Activated CD4-positive, alpha-beta T cell treated with anti-CD3 and anti-CD28 coated beads, Interleukin-2, amount 10 ng/mL, durations not matched to agents 7 days and 5 days (primary cell): ENCODE data around the gene DISP2. TPM values are rescaled to one million over a fixed set of nuclear protein-coding genes. Genes with fewer than 3 reads are reported as not detected.

Source experiments
- CTCF ChIA-PET: fragments of 350-600 bp; sonication (Branson Sonifier 250); formaldehyde crosslinking; loops from one replicate; lab custom pipeline; 2021; ENCODE audit warnings: antibody characterized with exemption; lab: Charles Lee
- POLR2A ChIA-PET: fragments of 350-600 bp; sonication (Branson Sonifier 250); formaldehyde crosslinking; loops from one replicate; lab custom pipeline; 2021; ENCODE audit warnings: antibody characterized with exemption; lab: Charles Lee
- DNase-seq: peaks from one replicate; pipeline ENCODE4 v3.0.0-alpha.2; 2020
- H3K27ac Mint-ChIP-seq: one replicate; pipeline ENCODE4 v1.8.0; 2021; ENCODE audit warnings: mild to moderate bottlenecking, moderate library complexity, mixed read lengths
- H3K27me3 Mint-ChIP-seq: one replicate; pipeline ENCODE4 v1.8.0; 2021; ENCODE audit warnings: mixed read lengths
- H3K36me3 Mint-ChIP-seq: one replicate; pipeline ENCODE4 v1.8.0; 2021; ENCODE audit warnings: low read depth, mixed read lengths
- H3K4me1 Mint-ChIP-seq: one replicate; pipeline ENCODE4 v1.8.0; 2021; ENCODE audit warnings: mixed read lengths
- H3K4me3 Mint-ChIP-seq: one replicate; pipeline ENCODE4 v1.8.0; 2021; ENCODE audit warnings: mild to moderate bottlenecking, moderate library complexity, mixed read lengths
- H3K9me3 Mint-ChIP-seq: one replicate; pipeline ENCODE4 v1.8.0; 2021; ENCODE audit warnings: mixed read lengths
- total RNA-seq, 2 experiments: library from RNA; stranded (reverse); gene quantifications; one replicate each; pipeline ENCODE4 v1.2.3, GENCODE V29; 2021

Gene DISP2
- total RNA-seq, 2 experiments from 2014 or later = 0.60 to 1.4 TPM

GRCh38 chr15:40416056-40416455 lies 58.0 kb downstream of the DISP2 start:
- Mint-ChIP-seq H3K9me3 (no peaks in the 10 kb centered on the region), H3K27ac (no peak overlapping the region), H3K36me3 (peaks cover 26% of the 10 kb centered on the region), H3K4me1 (no peaks in the 10 kb centered on the region), H3K27me3 (no peaks in the 10 kb centered on the region), H3K4me3 (no peak overlapping the region)
- ChIA-PET CTCF (interaction anchor here (0.9 to 2.2 kb wide), 3 partner anchors 48 to 108 kb away, joined by 3 to 7 read pairs (median 5); partner anchors contain the start of gene PLCB2), POLR2A (no interaction called here)
- no peak for DNase-seq

DNA sequence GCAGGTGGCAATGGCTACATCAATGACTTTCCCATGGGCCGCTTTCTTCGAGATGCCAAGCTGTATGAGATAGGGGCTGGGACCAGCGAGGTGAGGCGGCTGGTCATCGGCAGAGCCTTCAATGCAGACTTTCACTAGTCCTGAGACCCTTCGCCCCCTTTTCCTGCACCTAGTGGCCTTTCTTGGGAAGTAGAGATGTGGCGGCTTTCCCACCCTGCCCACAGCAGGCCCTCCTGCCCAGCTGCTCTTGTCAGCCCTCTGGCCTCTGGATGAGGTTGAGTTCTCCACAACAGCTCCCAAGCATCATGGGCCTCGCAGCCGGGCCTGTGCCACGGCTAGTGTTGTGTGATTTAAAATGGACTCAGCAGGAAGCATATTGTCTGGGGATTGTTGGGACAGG lies 60.1 kb downstream of the DISP2 start:
- POLR2A ChIA-PET = no interaction called here
- DNase-seq = no peak

GRCh38 chr15:40420071-40420713 lies 62.2 kb downstream of the DISP2 start:
- CTCF ChIA-PET = interaction anchor here (1.0 to 3.9 kb wide), 3 partner anchors 13 to 76 kb away, joined by 3 to 33 read pairs (median 6); no protein-coding TSS in a partner anchor
- Mint-ChIP-seq H3K9me3 (no peaks in the 10 kb centered on the region), H3K4me1 (peaks cover 2% of the 10 kb centered on the region), H3K4me3 (no peak overlapping the region), H3K27ac (no peak overlapping the region), H3K36me3 (peaks cover 10% of the 10 kb centered on the region), H3K27me3 (no peaks in the 10 kb centered on the region)
- POLR2A ChIA-PET = no interaction called here
- no peak for DNase-seq

More for the DNA sequence above, 60.1 kb downstream of the DISP2 start:
- Mint-ChIP-seq H3K27ac (peak overlapping the region; percentile 7), H3K9me3 (no peaks in the 10 kb centered on the region), H3K4me1 (peaks cover 2% of the 10 kb centered on the region), H3K27me3 (no peaks in the 10 kb centered on the region), H3K4me3 (no peak overlapping the region), H3K36me3 (peaks cover 18% of the 10 kb centered on the region)
- CTCF ChIA-PET = interaction anchor here (0.8 to 2.1 kb wide), 4 partner anchors 11 to 54 kb away, joined by 3 to 7 read pairs (median 3); no protein-coding TSS in a partner anchor

DNA sequence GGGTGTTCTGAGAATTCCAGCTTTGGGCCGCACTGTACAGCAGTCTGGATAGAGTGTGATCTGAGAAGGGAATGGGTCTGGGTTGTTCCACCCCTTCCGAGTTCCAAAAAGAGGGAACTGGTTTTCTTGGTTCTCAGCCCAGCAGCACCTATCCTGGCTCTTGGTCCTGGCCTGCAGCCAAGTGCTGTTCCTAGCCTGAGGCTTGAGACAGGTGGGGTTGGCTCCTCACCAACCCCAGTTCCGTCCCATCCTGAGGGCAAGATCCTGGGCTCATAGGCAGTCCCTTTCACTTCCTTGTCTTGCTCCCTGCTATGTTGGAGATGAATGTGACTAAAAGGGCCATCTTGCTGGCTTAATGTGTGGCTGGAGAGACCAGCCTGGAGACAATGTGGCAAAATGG lies 62.8 kb downstream of the DISP2 start:
- no peaks in the 10 kb centered on the region for H3K27me3 Mint-ChIP-seq
- H3K27ac Mint-ChIP-seq = no peak overlapping the region
- ChIA-PET CTCF (interaction anchor here (1.0 to 3.9 kb wide), 10 partner anchors 13 to 113 kb away, joined by 3 to 33 read pairs (median 7); partner anchors contain the start of genes CCDC9B and PLCB2), POLR2A (no interaction called here)
- H3K4me3 Mint-ChIP-seq = no peak overlapping the region
- peaks cover 6% of the 10 kb centered on the region for H3K36me3 Mint-ChIP-seq
- DNase-seq = no peak
- H3K9me3 Mint-ChIP-seq = no peaks in the 10 kb centered on the region
- H3K4me1 Mint-ChIP-seq = peaks cover 2% of the 10 kb centered on the region

DNA sequence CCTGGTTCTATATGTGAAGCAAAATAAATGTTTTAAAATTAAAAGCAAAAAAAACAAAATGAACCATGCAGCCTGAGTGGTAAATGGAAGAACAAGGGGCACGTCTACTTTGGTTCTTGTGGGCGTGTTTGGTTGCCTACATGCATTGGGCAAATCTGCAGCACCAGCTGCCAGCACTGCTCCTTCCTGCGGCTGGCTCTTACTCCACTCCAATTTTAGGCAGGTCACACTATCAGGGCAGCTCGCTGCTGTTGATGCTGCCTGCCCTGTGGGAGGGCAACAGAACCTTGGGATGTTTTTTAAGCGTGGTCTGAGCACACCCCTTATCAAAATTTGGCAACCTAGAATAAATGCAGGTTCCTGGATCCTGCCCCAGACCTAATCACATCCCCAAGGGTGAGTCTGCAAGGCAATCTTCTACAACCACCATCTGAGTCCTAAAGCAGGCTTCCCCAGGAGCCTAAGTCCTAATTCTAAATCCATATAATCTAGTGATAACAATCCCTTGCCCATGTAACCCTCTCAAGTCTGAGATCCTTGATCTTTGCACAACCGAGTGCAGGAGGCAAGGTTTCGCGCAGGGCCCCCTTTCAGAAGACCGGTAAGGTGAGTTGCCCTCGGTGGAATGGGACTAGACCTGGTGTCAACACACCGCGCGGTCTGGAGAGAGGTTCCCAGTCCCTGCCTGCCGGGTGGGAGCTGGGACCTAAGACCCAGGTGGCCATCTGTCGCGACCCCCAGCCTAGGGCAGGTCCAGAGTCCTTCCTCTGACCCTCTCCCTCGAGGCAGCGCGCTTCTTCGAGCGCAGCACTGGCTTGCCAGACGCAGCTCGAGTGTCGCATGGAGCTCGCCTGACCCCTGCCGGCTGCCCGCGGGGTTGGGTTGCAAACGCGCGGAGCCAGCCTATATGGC lies 63.5 kb downstream of the DISP2 start:
- H3K4me3 Mint-ChIP-seq = no peak overlapping the region
- H3K36me3 Mint-ChIP-seq = peaks cover 6% of the 10 kb centered on the region
- H3K27ac Mint-ChIP-seq = no peak overlapping the region
- POLR2A ChIA-PET = no interaction called here
- H3K9me3 Mint-ChIP-seq = no peaks in the 10 kb centered on the region
- no peaks in the 10 kb centered on the region for H3K27me3 Mint-ChIP-seq
- DNase-seq = peak; percentile 81
- H3K4me1 Mint-ChIP-seq = peaks cover 2% of the 10 kb centered on the region
- CTCF ChIA-PET = interaction anchor here (0.6 to 3.9 kb wide), 41 partner anchors 8 to 178 kb away, joined by 3 to 33 read pairs (median 4); partner anchors contain the start of genes CCDC9B, INAFM2, IVD and PHGR1

GRCh38 chr15:40424483-40425115 lies 66.6 kb downstream of the DISP2 start:
- POLR2A ChIA-PET = no interaction called here
- CTCF ChIA-PET = interaction anchor here (0.9 to 3.4 kb wide), 4 partner anchors 19 to 87 kb away, joined by 3 to 18 read pairs (median 3); no protein-coding TSS in a partner anchor
- H3K4me1 Mint-ChIP-seq = peaks cover 2% of the 10 kb centered on the region
- no peak overlapping the region for H3K27ac Mint-ChIP-seq
- no peak overlapping the region for H3K4me3 Mint-ChIP-seq
- H3K36me3 Mint-ChIP-seq = no peaks in the 10 kb centered on the region
- H3K27me3 Mint-ChIP-seq = no peaks in the 10 kb centered on the region
- no peaks in the 10 kb centered on the region for H3K9me3 Mint-ChIP-seq
- no peak for DNase-seq

DNA sequence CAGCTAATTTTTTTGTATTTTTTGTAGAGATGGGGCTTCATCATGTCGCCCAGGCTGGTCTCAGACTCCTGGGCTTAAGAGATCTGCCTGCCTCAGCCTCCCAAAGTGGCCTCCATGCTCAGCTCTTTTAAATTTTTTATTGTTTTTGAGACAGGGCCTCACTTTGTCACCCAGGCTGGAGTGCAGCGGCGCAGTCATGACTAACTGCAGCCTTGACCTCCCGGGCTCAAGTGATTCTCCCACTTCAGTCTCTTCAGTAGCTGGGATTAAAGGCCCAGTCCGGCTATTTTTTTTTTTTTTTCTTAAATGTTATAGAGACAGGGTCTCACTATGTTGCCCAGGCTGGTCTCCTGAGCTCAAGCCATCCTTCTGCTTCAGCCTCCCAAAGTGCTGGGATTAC lies 67.7 kb downstream of the DISP2 start:
- Mint-ChIP-seq H3K27ac (no peak overlapping the region), H3K36me3 (no peaks in the 10 kb centered on the region), H3K27me3 (no peaks in the 10 kb centered on the region), H3K4me1 (peaks cover 2% of the 10 kb centered on the region), H3K9me3 (no peaks in the 10 kb centered on the region), H3K4me3 (no peak overlapping the region)
- no peak for DNase-seq
- ChIA-PET CTCF (interaction anchor here (0.6 to 3.4 kb wide), 8 partner anchors 9 to 312 kb away, joined by 3 to 18 read pairs (median 3); no protein-coding TSS in a partner anchor), POLR2A (no interaction called here)

GRCh38 chr15:40427188-40427587 lies 69.2 kb downstream of the DISP2 start:
- H3K27ac Mint-ChIP-seq = no peak overlapping the region
- no peaks in the 10 kb centered on the region for H3K27me3 Mint-ChIP-seq
- POLR2A ChIA-PET = no interaction called here
- no peaks in the 10 kb centered on the region for H3K36me3 Mint-ChIP-seq
- DNase-seq = no peak
- no peaks in the 10 kb centered on the region for H3K9me3 Mint-ChIP-seq
- H3K4me1 Mint-ChIP-seq = no peaks in the 10 kb centered on the region
- CTCF ChIA-PET = interaction anchor here (1.0 to 3.4 kb wide), 2 partner anchors 83 to 144 kb away, joined by 3 to 18 read pairs; no protein-coding TSS in a partner anchor
- H3K4me3 Mint-ChIP-seq = no peak overlapping the region

GRCh38 chr15:40428185-40428584 lies 70.2 kb downstream of the DISP2 start:
- ChIA-PET POLR2A (no interaction called here), CTCF (interaction anchor here (0.6 to 1.2 kb wide), 3 partner anchors 10 to 101 kb away, joined by 3 read pairs; no protein-coding TSS in a partner anchor)
- Mint-ChIP-seq H3K27me3 (peaks cover under 1% of the 10 kb centered on the region), H3K4me3 (no peak overlapping the region), H3K9me3 (no peaks in the 10 kb centered on the region), H3K27ac (no peak overlapping the region), H3K4me1 (no peaks in the 10 kb centered on the region), H3K36me3 (no peaks in the 10 kb centered on the region)
- no peak for DNase-seq

Other genes with a start within 250 kb of the DISP2 start
- 1 to 10 TPM; 8.5 to 8.6 TPM for gene BMF, start 249.3 kb upstream of the DISP2 start, total RNA-seq
- 10 to 100 TPM; 81.1 to 89.0 TPM for gene BUB1B, start 197.2 kb upstream of the DISP2 start, total RNA-seq
- under 1 TPM; 0.35 to 0.47 TPM for gene PAK6, start 119.2 kb upstream of the DISP2 start, total RNA-seq
- under 1 TPM in 1 of 2 experiments, not detected in 1; 0.17 TPM for gene ANKRD63, start 75.2 kb upstream of the DISP2 start, total RNA-seq
- gene PLCB2, start 50.3 kb upstream of the DISP2 start, total RNA-seq = 100 to 1,000 TPM; 195 to 196 TPM
- 1 to 10 TPM; 6.6 to 8.5 TPM for gene INAFM2, start 34.5 kb upstream of the DISP2 start, total RNA-seq
- gene CCDC9B, start 17.3 kb upstream of the DISP2 start, total RNA-seq = 1 to 10 TPM in 1 of 2 experiments, under 1 TPM in 1; 0.81 to 1.0 TPM
- gene PHGR1, start 7.2 kb upstream of the DISP2 start, total RNA-seq = not detected
- gene KNSTRN, start 24.5 kb downstream of the DISP2 start, total RNA-seq = 10 to 100 TPM; 57.5 to 63.3 TPM
- 10 to 100 TPM; 38.4 to 47.1 TPM for gene IVD, start 47.6 kb downstream of the DISP2 start, total RNA-seq
- 10 to 100 TPM; 28.7 to 30.8 TPM for gene BAHD1, start 82.7 kb downstream of the DISP2 start, total RNA-seq
- 10 to 100 TPM; 14.3 to 14.6 TPM for gene CHST14, start 112.8 kb downstream of the DISP2 start, total RNA-seq
- 10 to 100 TPM; 17.0 to 22.7 TPM for gene CCDC32, start 206.8 kb downstream of the DISP2 start, total RNA-seq
- gene RPUSD2, start 211.1 kb downstream of the DISP2 start, total RNA-seq = 10 to 100 TPM in 1 of 2 experiments, 1 to 10 TPM in 1; 10.0 to 13.0 TPM
- 10 to 100 TPM; 62.2 to 69.0 TPM for gene KNL1, start 236.0 kb downstream of the DISP2 start, total RNA-seq